Measurements from ENCODE around the gene SMARCC2.

DNA sequence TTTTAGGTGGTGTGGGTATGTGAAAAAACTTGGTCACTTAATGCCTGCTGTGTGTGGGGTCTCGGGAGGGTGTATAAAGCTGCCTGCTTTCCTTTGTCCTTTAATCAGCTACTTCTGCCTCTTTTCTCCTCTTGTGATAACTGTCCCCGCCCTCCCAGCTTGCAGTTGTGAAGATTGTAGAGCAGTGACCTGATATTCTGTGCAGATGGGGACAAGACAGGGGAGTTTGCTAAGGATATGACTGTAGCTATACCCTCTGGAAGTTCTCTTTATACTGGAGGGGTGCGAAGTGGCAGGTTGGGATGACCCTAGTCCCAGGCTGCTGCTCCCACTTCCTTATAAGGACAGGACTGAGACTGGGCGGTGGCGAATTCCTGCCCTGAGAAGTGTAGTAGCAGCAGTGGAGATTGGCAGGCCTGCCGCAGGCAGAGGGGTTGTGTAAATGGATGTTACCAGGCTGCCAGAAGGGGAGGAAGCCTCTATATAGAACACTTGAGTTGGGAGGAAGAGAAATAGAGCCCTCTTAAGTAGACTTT lies 30.3 kb downstream of the SMARCC2 start:
- TF ChIP-seq CTCF (IDR thresholded peaks at IDR 0.05 in 2 of 3, conservative IDR thresholded peaks at IDR 0.05 in 1 of 3; ENCODE audit: borderline replicate concordance in 1 of 3, insufficient read depth in 1 of 3, low read depth in 2 of 3, low read length in 2 of 3) (no peak), ZNF274 (IDR thresholded peaks at IDR 0.05; ENCODE audit: low read depth, low read length) (no peak), POLR2AphosphoS5 (IDR thresholded peaks at IDR 0.05; ENCODE audit: low read depth, low read length) (no peak), RAD21 (IDR thresholded peaks at IDR 0.05; ENCODE audit: low read depth) (no peak), CEBPB (IDR thresholded peaks at IDR 0.05; ENCODE audit: low read depth) (no peak), EZH2 (IDR thresholded peaks at IDR 0.05) (no peak), EZH2phosphoT487 (IDR thresholded peaks at IDR 0.05; ENCODE audit: borderline replicate concordance) (no peak), YY1 (IDR thresholded peaks at IDR 0.05; ENCODE audit: extremely low read depth, insufficient replicate concordance, low read depth, low read length) (no peak), SIN3A (IDR thresholded peaks at IDR 0.05; ENCODE audit: low read depth) (no peak)
